Measurements from ENCODE around the gene ARSJ.

GRCh38 chr4:113978105-113978504, 1.3 kb downstream of the ARSJ start:
- no peak for TF ChIP-seq POLR2A (IDR thresholded peaks at IDR 0.05)
- no peak for TF ChIP-seq CTCF (IDR thresholded peaks at IDR 0.05)

Data from right lobe of liver (tissue), 4 donors.